IPS-11a (cell line): ENCODE data around the gene DHX16.

Source experiments
- H3K4me3 ChIP-seq: one replicate; pipeline ENCODE4 v1.5.1; 2013; ENCODE audit warnings: low read depth, low read length, control low read depth

The DHX16 gene

DNA sequence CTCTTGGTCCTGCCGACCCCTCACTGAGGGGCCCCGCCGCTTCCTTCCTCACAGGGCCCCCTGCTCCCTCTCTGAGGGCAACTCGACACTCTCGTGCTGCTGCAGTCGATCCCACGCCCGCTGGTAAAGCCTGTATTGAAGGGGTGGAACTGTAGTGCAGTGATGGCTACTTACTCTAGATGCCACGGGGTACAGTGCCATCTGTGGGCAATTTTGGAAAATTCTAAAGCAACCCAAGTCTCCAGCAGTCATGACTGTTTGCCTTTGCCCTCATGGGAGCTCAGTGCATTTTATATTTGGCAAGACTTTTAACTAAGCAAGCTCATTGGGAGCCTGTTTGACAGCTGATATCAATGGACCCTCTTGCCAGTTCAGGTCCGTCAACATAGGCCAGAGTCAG is 32.3 kb downstream of the DHX16 start:
- no peak overlapping the region for H3K4me3 ChIP-seq

DNA sequence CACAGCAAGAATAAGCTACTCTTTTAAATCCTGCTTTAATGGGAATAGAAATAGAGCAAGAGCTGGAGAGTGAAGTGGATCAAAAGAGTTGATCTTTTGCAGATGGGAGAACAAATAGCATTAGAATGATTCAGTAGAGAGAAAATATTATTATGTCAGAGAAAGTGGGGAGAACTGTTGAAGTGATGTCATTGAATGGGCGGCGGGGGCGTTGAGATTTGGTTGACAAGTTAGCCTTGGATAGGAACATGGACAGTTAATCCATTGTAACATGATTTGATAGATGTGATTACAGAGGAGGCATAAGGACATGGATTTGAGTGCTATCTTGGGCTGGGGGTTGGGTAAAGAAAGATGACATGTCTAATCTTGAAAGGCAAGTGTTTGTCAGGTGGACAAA is 37.0 kb downstream of the DHX16 start:
- no peak overlapping the region for H3K4me3 ChIP-seq

DNA sequence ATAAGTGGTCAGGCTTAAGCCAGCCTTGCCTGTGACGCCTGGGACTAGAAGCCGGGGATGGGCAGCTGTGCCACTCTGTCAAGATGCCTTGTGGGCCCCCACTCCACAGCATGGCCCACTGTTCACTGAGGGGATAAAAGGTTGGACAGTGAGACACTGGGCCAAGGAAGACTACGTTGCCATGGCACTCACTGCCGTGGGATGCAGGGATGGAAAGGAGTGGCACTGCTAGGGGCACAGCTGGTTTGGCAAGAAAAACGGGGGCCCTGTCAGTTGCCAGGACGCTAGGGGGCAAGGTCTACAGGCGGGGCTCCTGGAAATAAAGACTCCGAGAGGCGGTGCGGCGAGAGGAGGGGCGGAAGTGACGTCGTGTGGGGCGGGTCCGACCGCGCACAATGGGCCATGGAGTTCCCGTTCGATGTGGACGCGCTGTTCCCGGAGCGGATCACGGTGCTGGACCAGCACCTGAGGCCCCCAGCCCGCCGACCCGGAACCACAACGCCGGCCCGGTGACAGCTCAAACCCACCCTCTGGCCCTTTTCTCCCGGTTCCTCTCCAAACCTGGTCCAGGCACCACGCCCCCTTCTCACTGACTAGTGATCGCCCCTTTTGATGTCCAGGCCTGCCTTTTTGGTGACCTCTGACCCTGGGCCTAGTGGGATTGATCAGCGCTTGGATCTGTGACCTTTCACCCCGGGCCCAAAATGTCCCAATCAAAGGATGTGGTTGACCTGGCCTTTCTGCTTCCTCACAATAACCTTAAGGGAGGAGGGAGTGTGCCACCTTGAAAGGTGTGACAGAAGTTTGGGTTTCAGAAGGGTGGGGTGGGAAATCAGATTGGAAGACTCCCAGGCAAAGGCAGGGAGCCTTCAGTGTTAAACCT is 46.1 kb downstream of the DHX16 start, which contains the start of gene ATAT1:
TSS of gene ATAT1 (plus strand) at position 391 of the 883 bp plus-strand sequence.
- peak within 1 kb of the TSS; percentile 49 for H3K4me3 ChIP-seq

DNA sequence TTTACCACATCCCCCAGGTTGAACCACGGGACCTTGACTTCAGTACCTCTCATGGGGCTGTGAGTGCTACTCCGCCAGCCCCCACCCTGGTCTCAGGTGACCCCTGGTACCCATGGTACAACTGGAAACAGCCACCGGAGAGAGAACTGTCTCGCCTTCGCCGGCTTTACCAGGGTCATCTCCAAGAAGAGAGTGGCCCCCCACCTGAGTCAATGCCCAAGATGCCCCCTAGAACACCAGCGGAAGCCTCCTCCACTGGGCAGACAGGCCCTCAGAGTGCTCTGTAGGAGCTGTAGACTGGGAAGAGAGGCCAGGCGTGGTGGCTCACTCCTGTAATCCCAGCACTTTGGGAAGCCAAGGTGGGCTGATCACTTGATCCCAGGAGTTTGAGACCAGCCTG is 47.3 kb downstream of the DHX16 start:
- H3K4me3 ChIP-seq, result no peak overlapping the region

DNA sequence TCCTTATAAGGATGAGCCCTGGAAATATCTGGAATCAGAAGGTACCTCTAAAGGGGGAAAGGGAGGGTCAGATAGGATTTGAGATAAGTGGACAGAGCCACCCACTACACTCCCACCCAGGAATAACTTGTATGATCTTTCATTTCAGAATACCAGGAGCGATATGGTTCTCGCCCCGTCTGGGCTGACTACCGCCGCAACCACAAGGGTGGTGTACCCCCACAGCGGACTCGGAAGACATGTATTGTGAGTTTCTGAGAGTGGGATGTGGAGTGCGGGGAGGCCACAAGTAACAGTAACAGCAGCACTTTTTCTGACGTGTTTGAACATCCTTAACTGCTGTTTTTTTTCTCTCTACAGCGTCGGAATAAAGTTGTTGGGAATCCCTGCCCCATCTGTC is 53.2 kb downstream of the DHX16 start:
- H3K4me3 ChIP-seq, result no peak overlapping the region

DNA sequence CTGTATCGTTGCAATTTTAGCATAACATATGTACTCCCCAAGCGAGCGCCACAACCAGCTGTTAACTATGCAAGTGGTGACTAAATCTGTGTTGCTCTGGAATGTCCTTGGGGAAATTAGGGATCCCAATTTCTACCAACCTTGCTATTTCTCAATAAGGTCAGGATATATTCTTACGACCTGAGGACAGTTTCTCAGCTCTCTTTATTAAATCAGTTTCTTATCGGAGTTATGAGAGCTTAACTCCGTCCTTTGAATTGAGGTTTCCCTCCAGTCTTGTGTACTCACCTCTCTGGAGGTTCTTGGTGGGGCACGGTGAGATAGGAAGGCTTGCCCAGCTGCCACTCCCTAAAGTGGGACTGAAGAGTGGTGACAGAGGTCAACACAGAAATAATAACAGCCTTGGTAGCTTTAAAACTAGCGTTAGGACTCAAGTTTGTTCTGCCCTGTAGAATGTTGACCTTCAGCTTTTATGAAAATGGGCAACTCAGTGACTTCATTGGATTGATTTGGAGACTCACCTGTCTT is 54.5 kb downstream of the DHX16 start:
- peak overlapping the region; percentile 90 for H3K4me3 ChIP-seq

DNA sequence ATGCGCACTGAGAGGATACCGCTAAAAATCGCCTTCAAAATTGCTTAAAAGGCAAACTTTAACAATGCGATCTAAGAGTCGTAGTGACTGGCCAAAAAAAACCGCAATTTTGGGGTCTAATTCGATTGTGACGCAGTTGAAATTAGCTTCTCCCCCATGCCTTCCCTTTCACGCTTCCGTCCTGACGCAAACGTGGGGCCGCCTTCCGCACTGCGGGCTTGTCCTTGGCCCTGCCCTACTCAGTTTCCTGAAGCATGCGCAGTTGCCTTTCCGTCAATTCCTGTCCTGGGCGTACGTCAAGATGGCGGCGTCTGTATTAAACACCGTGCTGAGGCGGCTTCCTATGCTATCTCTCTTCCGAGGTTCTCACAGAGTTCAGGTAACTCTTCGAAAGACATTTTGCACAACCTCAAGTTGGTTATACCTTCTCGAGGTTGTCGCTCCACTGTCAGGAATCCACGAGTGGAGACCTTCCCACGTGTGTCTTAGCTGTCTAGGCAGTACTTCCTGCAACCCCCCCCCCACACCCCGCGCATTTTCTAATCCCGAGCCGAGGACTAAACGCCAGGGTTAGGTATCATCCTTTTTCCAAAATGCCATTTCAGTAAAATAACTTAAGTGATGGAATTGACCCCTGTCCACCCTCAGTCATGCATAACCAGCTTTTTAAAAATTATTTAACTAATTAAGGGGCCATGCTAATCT is 55.1 kb downstream of the DHX16 start, which contains the start of gene MRPS18B:
TSS of gene MRPS18B (plus strand) at position 276 of the 705 bp plus-strand sequence. CDS start at position 302, 26 bp downstream.
- H3K4me3 ChIP-seq, result peak within 1 kb of the TSS; percentile 100

DNA sequence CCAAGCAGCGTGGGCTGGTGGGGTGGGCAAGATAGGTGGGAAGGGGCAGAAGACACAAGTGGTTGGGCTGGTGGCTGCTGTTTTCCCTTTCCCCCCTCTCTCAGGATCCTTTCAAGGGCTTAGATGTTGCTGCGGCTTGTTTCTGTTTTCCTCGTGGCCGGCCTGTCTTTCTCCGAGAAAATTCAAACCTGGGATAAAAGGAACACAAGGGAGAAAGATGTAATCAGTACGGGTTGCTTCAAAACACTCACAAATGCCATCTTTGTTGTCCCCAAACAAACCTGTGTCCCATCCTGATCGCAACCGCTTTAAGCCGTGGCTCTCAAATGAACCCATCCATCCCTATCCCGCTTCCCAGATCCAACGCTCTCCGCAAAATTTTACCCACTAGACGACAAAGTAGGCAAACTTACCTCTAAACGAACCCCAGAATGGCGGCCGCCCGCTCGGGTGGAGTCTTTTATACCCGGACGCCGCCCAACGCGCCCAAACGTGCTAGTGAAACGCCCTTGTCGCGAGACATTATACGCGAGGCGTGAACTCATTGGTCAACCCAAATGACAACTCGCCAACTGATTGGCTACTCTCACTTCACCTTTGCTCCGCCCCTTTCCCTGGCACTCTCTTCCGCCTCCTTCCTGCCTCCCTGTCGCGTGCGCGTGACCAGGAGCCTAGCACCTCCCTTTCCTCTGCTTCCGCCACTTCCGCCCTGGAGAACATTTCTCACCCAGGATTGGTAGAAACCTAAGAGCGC is 55.8 kb downstream of the DHX16 start, which contains the start of gene PPP1R10:
TSS of gene PPP1R10 (minus strand) at position 433 of the 754 bp plus-strand sequence. CDS start 7,299 bp downstream, outside the sequence.
- H3K4me3 ChIP-seq, result peak within 1 kb of the TSS; percentile 100

DNA sequence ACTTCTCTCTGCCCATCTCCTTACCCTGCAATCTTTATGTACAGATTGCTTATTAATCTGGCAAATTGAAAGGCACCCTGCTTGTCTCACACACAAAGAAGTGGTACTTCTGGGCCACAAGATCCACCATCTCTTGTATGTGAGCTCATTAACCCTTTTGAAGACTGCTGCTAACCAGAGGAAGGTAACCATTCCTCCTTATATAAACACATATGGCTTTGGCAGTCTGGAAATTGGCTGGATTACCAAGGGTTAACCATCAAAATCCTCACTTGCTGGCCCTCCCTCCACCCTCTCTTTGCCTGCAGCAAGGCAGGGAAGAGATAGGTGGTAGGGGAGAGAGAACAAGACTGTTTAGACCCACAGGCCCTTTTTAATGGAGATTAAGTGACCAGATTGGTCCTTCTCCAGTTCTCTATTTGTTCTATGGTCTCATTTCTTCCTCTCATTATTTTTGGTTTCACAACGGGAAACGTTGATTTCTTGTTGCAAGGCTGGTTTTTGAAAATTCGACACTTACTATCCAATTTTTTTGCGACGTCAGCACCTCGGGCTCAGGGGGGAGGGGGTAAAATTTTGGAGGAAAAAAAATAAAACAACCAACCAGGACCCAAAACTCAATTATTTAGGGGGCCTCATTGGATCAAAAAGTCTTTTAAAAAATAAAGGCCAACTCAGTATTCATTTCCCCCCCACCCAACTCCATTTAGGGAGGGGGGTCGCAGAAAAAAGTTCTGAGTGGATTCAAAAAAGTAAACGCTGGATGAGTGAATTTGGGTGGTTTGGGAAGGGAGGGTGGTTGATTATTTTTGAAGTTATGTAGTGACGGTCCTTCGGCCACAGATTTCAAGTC is 56.6 kb downstream of the DHX16 start:
- H3K4me3 ChIP-seq, result peak overlapping the region; percentile 100

DNA sequence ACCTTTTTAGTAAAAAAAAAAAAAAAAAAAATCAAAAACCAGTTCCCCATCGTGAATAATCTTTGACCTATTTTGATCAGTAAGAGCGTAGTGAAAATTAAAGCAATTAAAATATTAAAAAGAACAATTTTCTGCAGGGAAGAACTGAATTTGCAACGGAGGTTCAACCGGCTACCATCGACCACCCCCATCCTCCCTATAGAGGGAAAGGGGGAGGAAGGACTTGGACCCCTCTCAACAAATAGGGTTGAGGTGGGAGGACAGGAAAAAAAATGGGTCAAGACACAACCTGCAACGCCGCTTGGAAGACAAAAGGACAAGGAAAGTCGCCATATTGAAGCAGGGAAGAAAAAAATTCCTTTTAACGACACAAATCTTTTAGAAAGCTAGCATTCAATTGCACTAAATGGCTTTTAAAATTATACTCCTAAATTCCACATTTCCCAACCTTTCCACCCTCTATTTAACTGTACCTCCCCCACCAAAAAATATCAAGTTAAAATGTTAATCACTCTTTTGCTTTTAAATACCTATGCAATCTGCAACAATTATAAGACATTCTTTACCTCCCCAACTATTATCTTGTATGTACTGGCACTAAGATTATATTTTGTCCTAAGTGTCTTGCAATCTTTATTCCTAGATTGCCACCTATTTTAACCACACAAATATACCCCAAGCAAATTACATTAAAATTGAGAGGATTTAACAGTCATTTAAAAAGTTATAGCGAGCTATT is 57.4 kb downstream of the DHX16 start:
- H3K4me3 ChIP-seq, result peak overlapping the region; percentile 100

DNA sequence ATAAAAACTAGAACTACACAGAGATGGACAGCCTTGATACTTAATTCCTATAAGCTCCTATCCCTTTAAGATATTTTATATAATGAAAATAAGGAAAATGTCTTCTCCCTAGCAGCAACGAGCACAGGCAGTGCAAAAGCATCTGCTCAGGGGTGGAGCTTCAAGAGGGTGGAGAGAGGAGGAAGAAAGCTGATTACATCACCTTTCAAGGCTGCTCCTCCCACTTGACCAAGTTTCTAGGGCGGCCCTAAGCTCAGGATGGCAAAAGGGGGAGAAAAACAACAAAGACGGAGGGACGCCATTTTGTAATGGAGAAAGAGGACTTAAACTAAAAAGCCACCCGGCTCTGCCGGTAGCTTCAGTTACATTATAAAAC is 58.0 kb downstream of the DHX16 start:
- H3K4me3 ChIP-seq, result peak overlapping the region; percentile 100

DNA sequence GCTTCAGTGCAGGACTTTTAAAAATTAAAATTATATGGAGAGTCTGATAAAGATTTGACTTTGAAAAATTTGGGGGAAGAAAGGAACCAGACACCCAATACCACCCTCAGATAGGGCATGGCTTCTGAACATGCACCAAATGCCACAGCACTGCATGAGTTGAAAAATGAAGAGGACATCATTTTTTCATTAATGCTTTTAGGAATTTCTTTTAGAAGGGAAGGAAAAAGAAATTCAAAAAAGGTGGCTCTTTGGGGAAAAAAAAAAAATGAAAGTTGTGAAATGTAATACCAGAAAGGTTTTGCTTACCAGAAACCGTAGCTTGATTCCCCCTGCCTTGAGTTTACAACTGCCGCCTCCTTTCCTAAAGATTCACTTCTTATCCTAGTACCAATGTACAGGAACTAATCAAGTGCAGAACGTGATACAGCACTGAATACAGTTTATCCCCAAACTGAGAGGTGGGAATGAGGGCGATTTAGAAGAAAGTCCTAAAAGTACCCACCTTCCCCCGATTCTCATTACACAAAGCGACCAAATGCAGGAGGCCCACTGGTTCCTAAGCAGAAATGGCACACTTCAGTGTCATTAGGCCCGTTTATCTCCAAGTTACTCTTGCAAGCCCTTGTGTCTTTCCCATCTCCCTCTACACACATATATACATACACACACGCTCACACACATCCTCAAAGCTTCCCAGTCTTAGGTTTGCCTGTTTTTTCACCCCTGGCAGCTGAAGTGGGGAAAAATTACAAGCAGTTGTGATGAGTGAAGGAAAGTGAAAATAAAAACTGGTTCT is 58.6 kb downstream of the DHX16 start:
- peak overlapping the region; percentile 13 for H3K4me3 ChIP-seq

DNA sequence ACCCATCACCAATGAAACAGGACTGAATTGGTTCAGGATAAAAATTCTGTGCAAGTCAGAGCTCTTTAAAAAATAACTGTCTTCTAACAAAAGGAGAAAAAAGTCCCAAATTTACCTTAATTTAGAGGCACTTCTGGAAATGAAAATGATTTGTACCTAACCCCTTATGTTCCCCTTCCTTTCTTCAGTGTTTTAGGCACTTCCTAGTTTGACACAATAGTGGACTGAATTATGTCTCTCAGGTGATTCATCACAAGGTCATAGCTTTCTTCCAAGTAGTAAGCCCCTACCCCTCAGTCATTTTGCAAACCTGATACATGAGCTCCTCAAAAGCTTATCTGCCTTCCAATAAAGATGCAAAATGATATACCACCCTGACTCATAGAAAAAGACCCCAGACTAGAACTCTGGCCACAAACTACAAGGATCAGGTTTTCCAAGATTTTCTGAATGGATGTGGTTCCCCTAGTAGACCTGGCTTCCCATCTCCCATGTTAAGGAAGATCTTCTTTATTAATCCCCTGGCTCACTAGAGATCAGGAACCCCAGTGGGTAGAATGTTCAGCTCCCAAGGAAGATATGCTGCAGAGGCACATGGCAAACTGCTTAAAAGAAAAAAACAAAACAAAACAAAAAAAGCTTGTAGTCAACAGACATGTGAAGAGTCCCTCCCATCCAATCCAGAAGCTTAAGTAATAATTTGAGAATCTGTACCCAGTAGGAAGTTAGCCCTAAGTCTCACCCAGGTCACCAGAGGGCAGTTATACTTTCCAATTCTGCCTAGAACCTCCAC is 59.4 kb downstream of the DHX16 start:
- H3K4me3 ChIP-seq, result no peak overlapping the region

DNA sequence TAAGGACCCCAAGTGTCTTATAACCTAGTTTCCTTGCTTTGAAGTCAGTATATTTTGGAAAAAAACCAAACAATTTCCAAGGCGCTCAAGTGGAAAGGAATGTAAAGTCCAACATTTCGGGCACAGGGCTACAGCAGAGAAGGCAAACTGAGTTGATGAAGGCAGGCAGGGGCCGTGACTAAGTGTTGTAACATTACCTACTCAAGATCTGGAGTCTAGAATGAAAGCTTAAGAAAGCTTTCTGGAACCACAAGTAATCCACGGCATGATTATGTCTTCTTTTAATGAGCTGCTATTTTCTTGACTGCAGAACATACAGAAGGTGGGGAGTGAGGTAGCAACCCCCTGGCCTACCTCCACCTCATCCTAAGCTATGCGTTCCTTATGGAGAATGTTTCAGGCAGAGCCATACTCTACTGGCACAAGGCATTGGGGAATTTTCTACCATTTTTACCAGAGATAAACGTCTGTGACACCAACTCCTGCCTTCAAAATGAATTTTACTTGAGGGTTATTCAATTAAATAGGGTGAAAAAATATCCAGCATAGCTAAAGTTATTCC is 60.0 kb downstream of the DHX16 start:
- no peak overlapping the region for H3K4me3 ChIP-seq

DNA sequence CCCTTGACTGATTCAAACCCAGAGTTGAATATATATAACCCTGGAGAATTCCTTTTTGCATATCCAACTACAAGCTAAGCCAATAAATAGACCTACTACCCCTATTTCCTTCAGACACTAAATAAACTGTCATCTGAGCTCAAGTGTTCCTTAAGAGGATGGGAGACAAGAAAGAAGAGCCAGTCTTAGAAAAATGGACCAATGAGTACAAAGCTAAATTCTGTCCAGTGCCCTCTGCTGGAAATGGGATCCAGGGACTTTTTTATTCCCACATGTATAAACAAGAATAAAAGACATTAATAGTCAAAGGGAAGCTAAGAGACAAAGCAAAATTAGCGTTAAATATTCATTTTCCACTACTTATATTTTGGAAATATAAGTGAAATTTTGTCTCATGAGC is 60.6 kb downstream of the DHX16 start:
- H3K4me3 ChIP-seq, result no peak overlapping the region

DNA sequence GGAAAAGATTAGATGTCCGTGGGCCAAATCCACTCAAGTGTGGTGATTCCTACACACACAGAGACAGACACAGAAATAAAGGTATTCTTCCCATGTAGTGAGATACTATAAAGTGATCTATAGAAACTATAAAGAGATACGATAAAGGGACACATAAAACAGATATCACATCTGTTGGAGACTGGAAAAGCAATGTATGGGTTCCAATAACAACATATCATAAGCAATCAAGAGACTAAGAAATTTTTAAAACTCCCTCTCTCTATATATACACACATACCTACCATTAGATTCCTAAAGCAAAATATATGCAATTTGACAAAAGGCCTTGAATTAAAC is 61.0 kb downstream of the DHX16 start:
- H3K4me3 ChIP-seq, result no peak overlapping the region

DNA sequence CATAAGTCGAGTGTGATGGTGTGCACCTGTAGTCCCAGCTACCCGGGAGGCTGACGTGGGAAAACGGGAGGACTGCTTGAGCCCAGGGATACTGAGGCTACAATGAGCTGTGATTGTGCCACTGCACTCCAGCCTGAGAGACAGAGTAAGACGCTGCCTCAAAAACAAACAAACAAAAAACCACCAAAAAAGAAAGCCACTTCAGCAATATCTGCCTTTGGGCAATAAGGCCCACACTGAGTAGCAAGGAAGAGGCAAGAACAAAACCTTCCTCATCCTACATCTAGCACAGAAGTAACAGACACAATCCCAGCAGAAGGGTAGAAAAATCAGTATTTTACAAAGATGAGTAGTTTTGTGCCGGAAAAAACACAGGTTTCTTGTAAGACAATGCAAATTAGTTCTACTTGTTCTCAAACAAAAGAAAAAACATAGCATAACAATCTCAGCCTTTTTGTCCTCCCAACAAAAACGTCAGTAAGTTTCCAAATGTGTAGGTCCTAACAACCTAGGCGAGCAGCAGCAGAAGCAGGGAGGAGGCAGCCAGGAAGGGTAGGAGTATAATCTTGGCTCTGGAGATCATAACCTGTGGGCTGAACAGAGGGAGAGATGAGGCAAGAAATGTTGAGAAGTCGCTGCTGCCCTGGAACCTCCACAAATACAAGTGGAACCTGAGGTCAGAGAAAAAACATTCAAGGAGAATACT is 61.5 kb downstream of the DHX16 start:
- no peak overlapping the region for H3K4me3 ChIP-seq
